Trophoblast cell (in vitro differentiated cells and primary cell): ENCODE results near the gene PC.

Experiments
- DNase-seq, 2 donors: peaks; one replicate each; pipeline ENCODE4 v3.0.0-alpha.2; 2016
- H2AFZ ChIP-seq: 2 replicates; pipeline ENCODE4 v1.6.1; 2013; ENCODE audit warnings: low read length, moderate library complexity, mild to moderate bottlenecking; ENCODE audit not compliant: insufficient read depth, poor library complexity
- H2AK5ac ChIP-seq: 2 replicates; pipeline ENCODE4 v1.6.1; 2013; ENCODE audit warnings: mild to moderate bottlenecking, low read length
- H2BK120ac ChIP-seq: 2 replicates; pipeline ENCODE4 v1.6.1; 2013; ENCODE audit warnings: low read length, mild to moderate bottlenecking, moderate library complexity; ENCODE audit not compliant: insufficient read depth, poor library complexity
- H2BK12ac ChIP-seq: 2 replicates; pipeline ENCODE4 v1.6.1; 2013; ENCODE audit warnings: mild to moderate bottlenecking, low read length, moderate library complexity
- H2BK5ac ChIP-seq: 2 replicates; pipeline ENCODE4 v1.6.1; 2013; ENCODE audit warnings: low read length, low read depth, moderate library complexity, mild to moderate bottlenecking; ENCODE audit not compliant: poor library complexity
- H3K14ac ChIP-seq: 2 replicates; pipeline ENCODE4 v1.6.1; 2013; ENCODE audit warnings: mild to moderate bottlenecking, low read length
- H3K18ac ChIP-seq: 2 replicates; pipeline ENCODE4 v1.6.1; 2013; ENCODE audit warnings: mild to moderate bottlenecking, low read length
- H3K23ac ChIP-seq: 2 replicates; pipeline ENCODE4 v1.6.1; 2013; ENCODE audit warnings: low read length
- H3K27ac ChIP-seq: 2 replicates; pipeline ENCODE4 v1.5.1; 2013; ENCODE audit warnings: low read depth, mild to moderate bottlenecking, inconsistent platforms, low read length, moderate library complexity
- H3K27me3 ChIP-seq: 2 replicates; pipeline ENCODE4 v1.6.1; 2013; ENCODE audit warnings: inconsistent platforms, mild to moderate bottlenecking, low read length, moderate library complexity; ENCODE audit not compliant: insufficient read depth
- H3K36me3 ChIP-seq, 2 experiments: 1 replicate in 1 of 2; 2 replicates in 1 of 2; pipeline ENCODE4 v1.6.1; 2013; ENCODE audit warnings: low read length in 2 of 2, mild to moderate bottlenecking in 2 of 2, moderate library complexity in 1 of 2; ENCODE audit not compliant: insufficient read depth in 2 of 2, control insufficient read depth in 1 of 2
- H3K4ac ChIP-seq: 2 replicates; pipeline ENCODE4 v1.6.1; 2013; ENCODE audit warnings: low read depth, mild to moderate bottlenecking, low read length, moderate library complexity
- H3K4me1 ChIP-seq, 2 experiments: 1 replicate in 1 of 2; 2 replicates in 1 of 2; pipeline ENCODE4 v1.6.1; 2013; ENCODE audit warnings: low read length in 2 of 2, mild to moderate bottlenecking in 2 of 2, moderate library complexity in 1 of 2; ENCODE audit not compliant: insufficient read depth in 2 of 2, control insufficient read depth in 1 of 2
- H3K4me2 ChIP-seq: 2 replicates; pipeline ENCODE4 v1.6.1; 2013; ENCODE audit warnings: inconsistent platforms, mild to moderate bottlenecking, low read length, moderate library complexity
- H3K4me3 ChIP-seq: 2 replicates; pipeline ENCODE4 v1.5.1; 2013; ENCODE audit warnings: mild to moderate bottlenecking, low read depth, low read length, inconsistent platforms
- H3K79me1 ChIP-seq: one replicate; pipeline ENCODE4 v1.6.1; 2013; ENCODE audit warnings: low read length
- H3K79me2 ChIP-seq: 2 replicates; pipeline ENCODE4 v1.6.1; 2013; ENCODE audit warnings: low read length, mild to moderate bottlenecking; ENCODE audit not compliant: control insufficient read depth, insufficient read depth, poor library complexity
- H3K9ac ChIP-seq: 2 replicates; pipeline ENCODE4 v1.6.1; 2013; ENCODE audit warnings: mild to moderate bottlenecking, low read length
- H3K9me3 ChIP-seq: 2 replicates; pipeline ENCODE4 v1.6.1; 2013; ENCODE audit warnings: low read depth, mild to moderate bottlenecking, control low read depth, inconsistent platforms, low read length; ENCODE audit not compliant: insufficient read depth
- H4K12ac ChIP-seq: 2 replicates; pipeline ENCODE4 v1.6.1; 2013; ENCODE audit warnings: low read depth, mild to moderate bottlenecking, low read length, moderate library complexity
- H4K8ac ChIP-seq: 2 replicates; pipeline ENCODE4 v1.6.1; 2013; ENCODE audit warnings: low read depth, mild to moderate bottlenecking, low read length, moderate library complexity
- H4K91ac ChIP-seq: one replicate; pipeline ENCODE4 v1.6.1; 2013; ENCODE audit warnings: low read depth, mild to moderate bottlenecking, low read length, moderate library complexity
- WGBS: extraction: QIAGEN DNeasy Blood & Tissue Kit; methylation state at CpG from one replicate; pipeline ENCODE4 v1.1.7; 2013; ENCODE audit warnings: missing lambda C conversion rate; ENCODE audit not compliant: insufficient read length, insufficient coverage; ENCODE audit errors: extremely low coverage; 5-methylcytosine and 5-hydroxymethylcytosine counted together

PC gene

GRCh38 chr11:67002921-67003411 lies 44.8 kb upstream of the PC start:
- Histone ChIP-seq H4K12ac (no peak overlapping the region), H3K9ac (no peak overlapping the region), H3K4me3 (no peak overlapping the region), H3K14ac (no peak overlapping the region), H2BK12ac (no peak overlapping the region), H3K23ac (no peak overlapping the region), H3K27me3 (no peaks in the 10 kb centered on the region), H3K79me1 (no peaks in the 10 kb centered on the region), H3K18ac (no peak overlapping the region), H3K4me1 (peaks cover 0 to 4% of the 10 kb centered on the region in 2 experiments), H2BK5ac (no peak overlapping the region), H2AFZ (no peak overlapping the region), H3K9me3 (no peaks in the 10 kb centered on the region), H3K36me3 (no peaks in the 10 kb centered on the region), H3K4ac (no peak overlapping the region), H2AK5ac (no peak overlapping the region), H4K8ac (no peak overlapping the region), H2BK120ac (peak overlapping the region; percentile 36), H3K4me2 (no peak overlapping the region), H3K79me2 (no peaks in the 10 kb centered on the region), H3K27ac (no peak overlapping the region), H4K91ac (no peak overlapping the region)
- no CpG with 5 or more reads among the region's 5 CpGs for WGBS
- no peak for DNase-seq

- H3K14ac ChIP-seq, result no peak overlapping the region
- H3K27me3 ChIP-seq, result no peaks in the 10 kb centered on the region
- H3K4me2 ChIP-seq, result no peak overlapping the region
- H2BK5ac ChIP-seq, result no peak overlapping the region
- H3K79me1 ChIP-seq, result no peaks in the 10 kb centered on the region
- H4K91ac ChIP-seq, result no peak overlapping the region
- H4K8ac ChIP-seq, result no peak overlapping the region
- H3K27ac ChIP-seq, result no peak overlapping the region
- no peak overlapping the region for H2BK120ac ChIP-seq
- H3K9me3 ChIP-seq, result no peaks in the 10 kb centered on the region
- peaks cover under 1 to 4% of the 10 kb centered on the region in 2 experiments for H3K4me1 ChIP-seq
- no CpG with 5 or more reads among the region's 8 CpGs for WGBS
- no peak for DNase-seq
- H3K36me3 ChIP-seq, result no peaks in the 10 kb centered on the region
- no peak overlapping the region for H2AK5ac ChIP-seq
- no peaks in the 10 kb centered on the region for H3K79me2 ChIP-seq
- no peak overlapping the region for H3K4me3 ChIP-seq
- H2BK12ac ChIP-seq, result no peak overlapping the region
- H3K9ac ChIP-seq, result no peak overlapping the region
- H3K4ac ChIP-seq, result no peak overlapping the region
- no peak overlapping the region for H3K18ac ChIP-seq
- H3K23ac ChIP-seq, result no peak overlapping the region
- H2AFZ ChIP-seq, result peak overlapping the region; percentile 9
- H4K12ac ChIP-seq, result no peak overlapping the region
Observed at GRCh38 chr11:67002297-67002913, 44.2 kb upstream of the PC start.

- no peak overlapping the region for H3K14ac ChIP-seq
- peaks cover 4 to 9% of the 10 kb centered on the region in 2 experiments for H3K4me1 ChIP-seq
- H3K79me1 ChIP-seq, result peaks cover 1% of the 10 kb centered on the region
- DNase-seq, result no peak
- H2BK5ac ChIP-seq, result no peak overlapping the region
- H4K91ac ChIP-seq, result no peak overlapping the region
- no peaks in the 10 kb centered on the region for H3K27me3 ChIP-seq
- no peak overlapping the region for H3K9ac ChIP-seq
- H2BK12ac ChIP-seq, result no peak overlapping the region
- H3K23ac ChIP-seq, result no peak overlapping the region
- H3K18ac ChIP-seq, result no peak overlapping the region
- no peaks in the 10 kb centered on the region for H3K79me2 ChIP-seq
- peaks cover 1% of the 10 kb centered on the region for H3K9me3 ChIP-seq
- H2BK120ac ChIP-seq, result no peak overlapping the region
- no peak overlapping the region for H4K12ac ChIP-seq
- no peak overlapping the region for H3K4me2 ChIP-seq
- no peaks in the 10 kb centered on the region for H3K36me3 ChIP-seq
- no peak overlapping the region for H3K4me3 ChIP-seq
- H3K4ac ChIP-seq, result no peak overlapping the region
- no peak overlapping the region for H2AFZ ChIP-seq
- no CpG with 5 or more reads among the region's 5 CpGs for WGBS
- no peak overlapping the region for H4K8ac ChIP-seq
- no peak overlapping the region for H2AK5ac ChIP-seq
- H3K27ac ChIP-seq, result no peak overlapping the region
Observed at GRCh38 chr11:67001332-67001731, 43.1 kb upstream of the PC start.

- no peak overlapping the region for H4K8ac ChIP-seq
- no peak overlapping the region for H3K4me2 ChIP-seq
- no CpG with 5 or more reads among the region's 7 CpGs for WGBS
- no peak overlapping the region for H2AK5ac ChIP-seq
- no peak overlapping the region for H2BK120ac ChIP-seq
- no peak overlapping the region for H3K14ac ChIP-seq
- H2AFZ ChIP-seq, result no peak overlapping the region
- no peak overlapping the region for H3K4me3 ChIP-seq
- peaks cover 2% of the 10 kb centered on the region for H3K9me3 ChIP-seq
- no peaks in the 10 kb centered on the region for H3K36me3 ChIP-seq
- H4K91ac ChIP-seq, result no peak overlapping the region
- no peak for DNase-seq
- H3K4me1 ChIP-seq, result peaks cover 4 to 11% of the 10 kb centered on the region in 2 experiments
- H3K23ac ChIP-seq, result no peak overlapping the region
- no peaks in the 10 kb centered on the region for H3K79me2 ChIP-seq
- no peak overlapping the region for H3K18ac ChIP-seq
- H3K27me3 ChIP-seq, result no peaks in the 10 kb centered on the region
- H3K9ac ChIP-seq, result no peak overlapping the region
- no peak overlapping the region for H2BK5ac ChIP-seq
- H4K12ac ChIP-seq, result no peak overlapping the region
- H2BK12ac ChIP-seq, result no peak overlapping the region
- H3K27ac ChIP-seq, result no peak overlapping the region
- H3K79me1 ChIP-seq, result peaks cover 2% of the 10 kb centered on the region
- H3K4ac ChIP-seq, result no peak overlapping the region
Observed at GRCh38 chr11:66999555-66999954, 41.4 kb upstream of the PC start.
